ENCODE data around the gene GGT6.

GGT6 gene

GRCh38 chr17:4536742-4537411, 23.5 kb downstream of the GGT6 start:
- no peak for DNase-seq

- peak in 1 of 2 experiments; percentile 8 for DNase-seq
Observed at GRCh38 chr17:4536259-4536741, 24.1 kb downstream of the GGT6 start.

GRCh38 chr17:4535667-4536258, 24.6 kb downstream of the GGT6 start:
- no peak for DNase-seq

GRCh38 chr17:4534928-4535666, 25.3 kb downstream of the GGT6 start:
- DNase-seq: no peak

GRCh38 chr17:4534515-4534914, 25.9 kb downstream of the GGT6 start:
- DNase-seq: no peak

- no peak for DNase-seq
Observed at GRCh38 chr17:4533523-4534504, 26.6 kb downstream of the GGT6 start.

GRCh38 chr17:4532860-4533522, 27.4 kb downstream of the GGT6 start:
- DNase-seq: no peak

- DNase-seq: no peak
Observed at GRCh38 chr17:4531988-4532736, 28.2 kb downstream of the GGT6 start.

GRCh38 chr17:4530799-4531730, 29.3 kb downstream of the GGT6 start:
- DNase-seq: no peak

- no peak for DNase-seq
Observed at GRCh38 chr17:4529533-4530152, 30.7 kb downstream of the GGT6 start.

GRCh38 chr17:4527566-4528125, 32.7 kb downstream of the GGT6 start:
- DNase-seq: no peak

GRCh38 chr17:4527134-4527533, 33.2 kb downstream of the GGT6 start:
- DNase-seq: no peak

GRCh38 chr17:4525691-4526397, 34.5 kb downstream of the GGT6 start:
- DNase-seq: no peak

GRCh38 chr17:4523946-4524345, 36.4 kb downstream of the GGT6 start:
- no peak for DNase-seq

GRCh38 chr17:4522661-4523060, 37.7 kb downstream of the GGT6 start:
- DNase-seq: no peak

- DNase-seq: no peak
Observed at GRCh38 chr17:4520894-4521600, 39.3 kb downstream of the GGT6 start.

- no peak for DNase-seq
Observed at GRCh38 chr17:4520060-4520893, 40.1 kb downstream of the GGT6 start.

Data from Kasumi-1 (cell line).